Panc1 (cell line): ENCODE data around the gene APOBEC3A. TPM values are rescaled to one million over a fixed set of nuclear protein-coding genes. Genes with fewer than 3 reads are reported as not detected.

Experiments used
- ATAC-seq: fragments of 200-7000 bp; cut with Tn5 transposase; 2 replicates; pipeline ENCODE4 v1.9.1; 2020; ENCODE audit warnings: mild to moderate bottlenecking, moderate library complexity
- Bru-seq: library from RNA; stranded (reverse); fragments of 400-500 nt; gene quantifications from one replicate; lab custom pipeline; 2021; lab: Mats Ljungman, UMichigan
- BruChase-seq, 2 experiments: library from RNA; stranded (reverse); fragments of 400-500 nt; gene quantifications; one replicate each; lab custom pipeline; 2021; lab: Mats Ljungman, UMichigan
- BruUV-seq: library from RNA; stranded (reverse); fragments of 400-500 nt; replicated peaks from 2 replicates; lab custom pipeline; 2021; lab: Mats Ljungman, UMichigan
- CTCF ChIA-PET: fragments of 300-600 bp; sonication (Branson Sonifier 250); formaldehyde crosslinking; loops from one replicate; lab custom pipeline; 2022; ENCODE audit warnings: antibody characterized with exemption; lab: Charles Lee
- POLR2A ChIA-PET: fragments of 300-600 bp; sonication (Branson Sonifier 250); formaldehyde crosslinking; loops from one replicate; lab custom pipeline; 2022; ENCODE audit warnings: antibody characterized with exemption; lab: Charles Lee
- DNase-seq: peaks from one replicate; pipeline ENCODE4 v3.0.0-alpha.2; 2010; ENCODE audit warnings: low read depth, low spot score
- H3K27ac ChIP-seq: 2 replicates; pipeline ENCODE4 v1.5.1; 2011; ENCODE audit warnings: mild to moderate bottlenecking, low read length, inconsistent platforms
- H3K27me3 ChIP-seq: fragments of 200-500 bp; sonication (Bioruptor generic); 2 replicates; pipeline ENCODE4 v1.6.0; 2014; ENCODE audit warnings: low read length, inconsistent platforms; ENCODE audit not compliant: control insufficient read depth, insufficient read depth
- H3K36me3 ChIP-seq: fragments of 200-500 bp; sonication (Bioruptor generic); 2 replicates; pipeline ENCODE4 v1.5.1; 2014; ENCODE audit warnings: inconsistent platforms, mild to moderate bottlenecking, low read length, moderate library complexity; ENCODE audit not compliant: control insufficient read depth, insufficient read depth
- H3K4me1 ChIP-seq: 2 replicates; pipeline ENCODE4 v1.5.1; 2011; ENCODE audit warnings: inconsistent platforms, mild to moderate bottlenecking, low read length, moderate library complexity; ENCODE audit not compliant: control insufficient read depth, insufficient read depth
- H3K4me3 ChIP-seq, 2 experiments: 2 replicates each; pipeline ENCODE4 v1.5.1; 2011 to 2012; ENCODE audit warnings: low read depth in 2 of 2, low read length in 2 of 2, mild to moderate bottlenecking in 2 of 2, inconsistent platforms in 1 of 2, moderate library complexity in 1 of 2
- H3K9me3 ChIP-seq: fragments of 200-500 bp; sonication (Bioruptor generic); 2 replicates; pipeline ENCODE4 v1.5.1; 2014; ENCODE audit warnings: low read depth, mild to moderate bottlenecking, inconsistent platforms, low read length, moderate library complexity; ENCODE audit not compliant: control insufficient read depth, insufficient read depth
- CTCF ChIP-seq: fragments of 450-650 bp; IDR thresholded peaks from 2 replicates; pipeline ENCODE4 v1.5.1; 2017; ENCODE audit warnings: mild to moderate bottlenecking
- POLR2AphosphoS5 ChIP-seq: IDR thresholded peaks from 2 replicates; pipeline ENCODE4 v1.6.1; 2012; ENCODE audit warnings: mild to moderate bottlenecking, low read depth, low read length, moderate library complexity
- REST ChIP-seq, 2 experiments: IDR thresholded peaks; 2 replicates each; pipeline ENCODE4 v1.6.1; 2011 to 2012; ENCODE audit warnings: low read depth in 2 of 2, control low read depth in 1 of 2, low read length in 1 of 2, mild to moderate bottlenecking in 1 of 2, moderate library complexity in 1 of 2; ENCODE audit not compliant: insufficient read depth in 1 of 2
- SIN3A ChIP-seq: IDR thresholded peaks from 2 replicates; pipeline ENCODE4 v1.6.1; 2012; ENCODE audit warnings: low read depth, mild to moderate bottlenecking, low read length, moderate library complexity, borderline replicate concordance; ENCODE audit not compliant: insufficient read depth
- TCF7L2 ChIP-seq: IDR thresholded peaks from 2 replicates; pipeline ENCODE4 v1.6.1; 2011; ENCODE audit warnings: mild to moderate bottlenecking, low read depth, low read length, inconsistent platforms
- in situ Hi-C: cut with HindIII; loops from 2 replicates; pipeline ENCODE4 v1.10.0; 2016; ENCODE audit warnings: low sequenced_read_pairs, low pct_unique_long_range_greater_than_20kb
- intact Hi-C: fragments of 100-400 bp; cut with micrococcal nuclease; formaldehyde crosslinking; loops from one replicate; pipeline ENCODE4 v1.10.0; 2022; ENCODE audit not compliant: unreplicated experiment
- long read RNA-seq: library from polyadenylated mRNA; unstranded; transcript quantifications from one replicate; pipeline ENCODE4 v2.0.0, GENCODE V29; 2021; ENCODE audit not compliant: unreplicated experiment
- polyA plus RNA-seq: library from polyadenylated mRNA; unstranded; fragments of >200 nt; gene quantifications from one replicate; pipeline ENCODE4 v1.2.1, GENCODE V29; 2012; ENCODE audit warnings: missing spikeins; ENCODE audit not compliant: insufficient read length
- total RNA-seq: library from RNA; stranded (reverse); gene quantifications from one replicate; pipeline ENCODE4 v1.2.1, GENCODE V29; 2021; ENCODE audit not compliant: unreplicated experiment

APOBEC3A gene
- total RNA-seq (not detected), Bru-seq, nascent RNA (percentile 3 among the genes with signal in this experiment), BruChase-seq, experiment 1, labeled RNA remaining after a 2-hour chase (percentile 3 among the genes with signal in this experiment), BruChase-seq, experiment 2, labeled RNA remaining after a 6-hour chase (percentile 2 among the genes with signal in this experiment)
- polyA plus RNA-seq, result not detected
- long read RNA-seq, result 0 reads

DNA sequence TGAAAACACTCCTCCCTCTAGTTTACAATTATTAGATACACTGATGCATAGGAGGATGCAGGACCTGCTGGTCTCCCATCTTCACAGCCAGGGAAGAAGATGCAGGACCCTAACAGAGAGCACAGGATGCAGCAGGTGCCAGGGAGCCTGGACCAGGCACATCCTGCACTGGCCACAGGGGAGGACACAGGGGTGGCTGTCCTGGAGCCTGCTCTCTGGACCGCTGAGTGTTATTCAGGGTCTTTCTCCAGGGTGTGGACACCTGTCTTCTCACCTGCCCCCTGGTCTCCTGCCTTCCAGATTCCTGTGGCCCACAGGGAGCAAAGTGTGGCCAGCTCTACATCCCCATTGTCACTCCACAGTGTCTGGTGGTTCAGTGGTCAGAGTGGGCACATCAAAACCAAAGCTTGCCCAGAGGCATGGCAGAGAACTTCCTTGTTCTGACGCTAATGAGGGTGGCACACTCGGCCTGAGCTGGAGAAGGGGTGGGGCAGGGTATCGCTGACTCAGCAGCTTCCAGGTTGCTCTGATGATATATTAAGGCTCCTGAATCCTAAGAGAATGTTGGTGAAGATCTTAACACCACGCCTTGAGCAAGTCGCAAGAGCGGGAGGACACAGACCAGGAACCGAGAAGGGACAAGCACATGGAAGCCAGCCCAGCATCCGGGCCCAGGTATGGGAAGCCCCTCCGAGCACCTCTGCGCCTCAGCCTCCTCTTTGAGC is at the start of gene APOBEC3A:
TSS of gene APOBEC3A (plus strand) at position 564 of the 725 bp plus-strand sequence. CDS start at position 647, 83 bp downstream.
- no peak within 1 kb of the TSS for H3K4me3 ChIP-seq
- H3K27me3 ChIP-seq, result 0 out of 2 replicates have a peak, but pooled peaks cover 2% of the 10 kb centered on the region
- no TSS peak for BruUV-seq
- ChIA-PET POLR2A (no interaction called here), CTCF (interaction anchor here (0.8 kb wide), 1 partner anchor 29 kb away, joined by 3 read pairs; no protein-coding TSS in a partner anchor)
- DNase-seq (no peak), ATAC-seq (peak; percentile 23; the same call in 1 of the 2 replicates)
- no peak for TF ChIP-seq TCF7L2
- TF ChIP-seq CTCF, result no peak
- no peak for TF ChIP-seq SIN3A
- no peak for TF ChIP-seq POLR2AphosphoS5
- no peak for TF ChIP-seq REST (IDR thresholded peaks at IDR 0.05; ENCODE audit: insufficient read depth in 1 of 2, low read depth in 2 of 2, low read length in 1 of 2)
- no peaks in the 10 kb centered on the region for H3K4me1 ChIP-seq
- H3K36me3 ChIP-seq, result no peaks in the 10 kb centered on the region
- no peaks in the 10 kb centered on the region for H3K9me3 ChIP-seq
- H3K27ac ChIP-seq, result no peak within 1 kb of the TSS
- in situ Hi-C loops (no loop called here), intact Hi-C loops (no loop called here)

- Histone ChIP-seq H3K4me1 (no peaks in the 10 kb centered on the region), H3K36me3 (no peaks in the 10 kb centered on the region), H3K27me3 (no peaks in the 10 kb centered on the region), H3K4me3 (no peak overlapping the region), H3K9me3 (peaks cover 7% of the 10 kb centered on the region; the same call in 1 of the 2 replicates), H3K27ac (no peak overlapping the region)
- BruUV-seq, result no TSS peak
- TF ChIP-seq TCF7L2 (no peak), SIN3A (no peak), POLR2AphosphoS5 (no peak), CTCF (no peak), REST (IDR thresholded peaks at IDR 0.05; ENCODE audit: insufficient read depth in 1 of 2, low read depth in 2 of 2, low read length in 1 of 2) (no peak)
- DNase-seq, result no peak
- ChIA-PET CTCF (no interaction called here), POLR2A (no interaction called here)
- ATAC-seq, result no peak
- intact Hi-C loops (no loop called here), in situ Hi-C loops (no loop called here)
These were observed 49.6 kb upstream of the APOBEC3A start for GRCh38 chr22:38907767-38908166.
